AG10803 (cell line): ENCODE results near the gene ELFN2.

Experiments
- DNase-seq: peaks from one replicate; pipeline ENCODE4 v3.0.0; 2010; ENCODE audit warnings: low read depth
- H3K4me3 ChIP-seq: 2 replicates; pipeline ENCODE4 v1.5.1; 2011; ENCODE audit warnings: mild to moderate bottlenecking, low read length, control low read depth
- TF ChIP-seq, protein P1 (sequence below): conservative IDR thresholded peaks from 2 replicates; pipeline ENCODE4 v1.5.1; 2011; ENCODE audit warnings: mild to moderate bottlenecking, low read length, control low read depth, inconsistent platforms

The ELFN2 gene

DNA sequence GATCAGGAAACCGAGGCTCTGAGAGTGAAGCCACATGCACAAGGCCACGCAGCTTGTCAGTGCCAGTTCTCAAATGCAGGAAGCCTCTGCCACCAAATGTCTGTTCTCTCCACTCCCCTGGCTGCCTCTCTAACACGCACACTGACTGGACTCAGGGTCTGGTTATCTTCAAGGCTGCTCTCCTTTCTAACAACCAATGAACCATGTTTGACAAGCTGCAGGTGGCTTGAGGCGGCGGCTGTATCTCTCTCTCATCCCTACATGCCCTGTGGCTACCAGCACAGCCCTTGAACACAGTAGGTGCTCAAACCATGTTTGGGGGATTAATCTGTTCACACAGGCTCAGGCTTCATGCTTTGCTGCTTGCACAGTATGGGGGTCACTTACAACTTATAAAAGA is 35.2 kb upstream of the ELFN2 start:
- TF ChIP-seq, protein P1, sequence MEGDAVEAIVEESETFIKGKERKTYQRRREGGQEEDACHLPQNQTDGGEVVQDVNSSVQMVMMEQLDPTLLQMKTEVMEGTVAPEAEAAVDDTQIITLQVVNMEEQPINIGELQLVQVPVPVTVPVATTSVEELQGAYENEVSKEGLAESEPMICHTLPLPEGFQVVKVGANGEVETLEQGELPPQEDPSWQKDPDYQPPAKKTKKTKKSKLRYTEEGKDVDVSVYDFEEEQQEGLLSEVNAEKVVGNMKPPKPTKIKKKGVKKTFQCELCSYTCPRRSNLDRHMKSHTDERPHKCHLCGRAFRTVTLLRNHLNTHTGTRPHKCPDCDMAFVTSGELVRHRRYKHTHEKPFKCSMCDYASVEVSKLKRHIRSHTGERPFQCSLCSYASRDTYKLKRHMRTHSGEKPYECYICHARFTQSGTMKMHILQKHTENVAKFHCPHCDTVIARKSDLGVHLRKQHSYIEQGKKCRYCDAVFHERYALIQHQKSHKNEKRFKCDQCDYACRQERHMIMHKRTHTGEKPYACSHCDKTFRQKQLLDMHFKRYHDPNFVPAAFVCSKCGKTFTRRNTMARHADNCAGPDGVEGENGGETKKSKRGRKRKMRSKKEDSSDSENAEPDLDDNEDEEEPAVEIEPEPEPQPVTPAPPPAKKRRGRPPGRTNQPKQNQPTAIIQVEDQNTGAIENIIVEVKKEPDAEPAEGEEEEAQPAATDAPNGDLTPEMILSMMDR = no peak
- no peak for DNase-seq
- H3K4me3 ChIP-seq = no peak overlapping the region

DNA sequence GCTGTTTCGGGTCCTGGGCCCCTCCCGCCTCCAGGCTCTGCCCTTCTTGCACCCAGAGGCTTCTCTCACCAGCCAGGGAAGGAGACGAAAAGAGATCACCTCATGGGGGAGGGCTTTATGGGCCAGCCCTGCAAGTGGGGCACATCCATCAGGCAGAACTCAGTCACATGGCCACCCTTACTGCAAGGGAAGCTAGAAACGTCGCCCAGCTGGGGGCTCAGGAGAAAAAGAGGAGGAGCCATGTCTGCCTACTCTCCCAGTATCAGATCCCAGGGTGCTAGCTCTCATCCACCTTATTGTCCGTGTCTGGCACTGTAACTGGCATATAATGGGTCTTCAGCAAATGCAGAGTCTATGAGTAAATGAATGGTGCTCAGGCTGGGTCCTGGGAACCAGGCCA is 34.7 kb upstream of the ELFN2 start:
- DNase-seq = no peak
- TF ChIP-seq, protein P1 = no peak
- H3K4me3 ChIP-seq = no peak overlapping the region

DNA sequence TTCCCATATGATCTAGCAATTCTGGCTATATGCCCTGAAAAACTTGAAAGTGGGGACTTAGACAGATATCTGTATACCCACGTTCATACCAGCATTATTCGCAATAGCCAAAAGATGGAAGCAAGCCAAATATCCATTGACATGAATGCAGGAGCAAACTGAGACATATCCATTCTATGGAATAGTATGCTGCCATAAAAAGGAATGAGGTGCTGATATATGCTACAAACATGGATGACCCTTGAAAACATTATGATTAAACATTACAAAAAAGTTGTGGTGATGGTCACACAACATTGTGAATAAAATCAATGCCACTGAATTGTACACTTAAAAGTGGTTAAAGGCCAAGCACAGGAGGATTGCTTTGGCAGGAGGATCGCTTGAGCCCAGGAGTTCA is 33.4 kb upstream of the ELFN2 start:
- TF ChIP-seq, protein P1 = no peak
- H3K4me3 ChIP-seq = no peak overlapping the region
- no peak for DNase-seq

DNA sequence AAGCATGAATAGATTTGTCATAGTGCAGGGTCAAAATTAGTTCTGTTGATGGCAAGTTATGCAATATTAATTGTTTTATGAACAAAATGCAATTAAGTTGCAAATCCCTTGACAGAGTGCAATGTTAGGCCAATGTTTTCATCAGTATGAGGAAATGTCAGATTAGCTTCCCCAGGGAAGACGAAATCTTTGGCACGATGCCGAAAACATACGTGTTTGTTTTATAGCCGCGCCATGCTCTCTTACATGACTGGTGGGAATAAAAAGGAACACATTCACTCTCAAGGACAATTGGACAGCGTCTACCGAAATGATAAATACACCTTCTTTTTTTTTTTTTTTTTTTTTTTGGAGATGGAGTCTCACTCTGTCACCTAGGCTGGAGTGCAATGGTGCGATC is 31.9 kb upstream of the ELFN2 start:
- TF ChIP-seq, protein P1 = no peak
- no peak for DNase-seq
- no peak overlapping the region for H3K4me3 ChIP-seq

DNA sequence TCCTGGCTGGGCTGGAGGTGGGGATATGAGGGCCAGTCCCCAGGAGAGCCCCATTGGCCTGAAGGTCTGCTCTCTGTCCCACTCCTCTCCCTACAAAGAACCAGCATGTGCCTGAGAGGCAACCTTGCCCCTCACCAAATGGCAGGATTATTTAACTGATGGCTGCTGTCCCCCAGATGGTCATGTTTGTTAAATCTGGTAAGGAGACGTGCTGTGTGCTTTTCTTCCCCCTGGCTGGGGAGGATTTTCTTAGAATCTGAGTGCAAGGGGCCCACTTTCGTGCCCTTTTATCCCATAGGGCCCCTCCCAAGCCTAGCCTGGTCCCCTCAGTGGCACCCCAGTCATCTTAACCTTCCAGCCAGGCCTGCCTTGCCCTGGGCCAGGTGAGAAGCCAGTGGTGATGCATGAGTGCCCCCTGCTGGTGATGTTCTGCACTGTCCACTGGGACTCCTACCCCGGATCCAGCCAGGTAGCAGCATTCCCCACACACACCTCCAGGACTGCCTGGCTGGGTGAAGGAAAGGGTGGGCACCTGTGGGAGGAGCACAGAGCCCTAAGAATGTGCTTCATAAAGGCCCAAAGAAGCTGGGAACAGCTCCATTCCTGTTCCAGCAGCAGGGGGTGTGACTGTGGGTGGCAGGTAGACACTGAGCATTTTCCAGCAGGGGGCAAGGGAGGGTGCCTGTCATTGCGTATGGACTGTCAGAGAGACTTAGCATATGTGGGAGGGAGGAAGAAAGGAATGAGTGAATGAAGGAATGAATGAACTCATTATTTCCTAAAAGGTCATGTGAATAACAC is 30.0 kb upstream of the ELFN2 start:
- TF ChIP-seq, protein P1 = peak; percentile 96
- no peak overlapping the region for H3K4me3 ChIP-seq
- DNase-seq = peak; percentile 31

DNA sequence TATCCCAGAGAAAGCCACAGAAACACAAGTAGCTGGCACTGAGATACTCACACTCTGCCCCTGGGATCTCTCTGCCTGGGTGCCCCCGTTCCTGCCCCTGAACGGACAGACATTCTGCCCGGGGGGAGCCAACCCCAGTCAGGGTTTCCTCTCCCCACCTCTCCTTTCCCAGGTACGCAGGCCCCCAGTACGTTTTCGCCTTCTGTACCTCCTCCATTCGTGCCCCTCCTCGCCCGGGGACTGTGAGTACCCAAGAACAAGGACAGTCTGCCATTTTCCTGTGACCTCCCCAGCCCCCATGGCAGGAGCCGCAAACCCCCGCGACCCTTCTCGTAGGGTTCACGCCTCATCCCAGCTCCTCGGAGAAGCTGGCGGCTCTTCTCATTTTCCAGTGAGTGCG is 29.1 kb upstream of the ELFN2 start:
- TF ChIP-seq, protein P1 = no peak
- no peak overlapping the region for H3K4me3 ChIP-seq
- no peak for DNase-seq

DNA sequence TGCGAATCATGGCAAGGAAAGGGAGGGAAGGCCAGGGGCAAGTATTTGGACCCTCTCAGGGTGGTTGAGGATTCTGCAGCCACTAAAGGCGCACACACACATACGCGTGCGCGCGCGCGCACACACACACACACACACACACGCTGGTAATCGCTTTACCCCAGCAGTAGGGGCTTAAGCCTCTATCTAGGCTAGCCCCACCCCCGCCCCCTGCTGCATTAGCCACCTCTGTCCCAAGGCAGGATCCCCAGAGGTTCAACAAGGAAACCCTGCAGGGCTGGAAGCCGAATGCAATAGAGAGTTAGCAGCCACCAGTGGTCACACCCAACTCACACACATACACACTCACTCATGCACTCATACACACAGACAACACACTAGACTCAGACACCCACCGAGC is 28.6 kb upstream of the ELFN2 start:
- H3K4me3 ChIP-seq = no peak overlapping the region
- TF ChIP-seq, protein P1 = no peak
- DNase-seq = no peak
